GM18507 (cell line): ENCODE data around the gene UXS1.

Experiments
- DNase-seq: peaks from one replicate; pipeline ENCODE4 v3.0.0; 2011; ENCODE audit warnings: low read depth; ENCODE audit not compliant: insufficient read length; ENCODE audit errors: extremely low spot score
- FAIRE-seq: peaks from 2 replicates; lab custom pipeline; 2011; peaks lifted over from hg19 to GRCh38; lab: Jason Lieb, UNC

The UXS1 gene

DNA sequence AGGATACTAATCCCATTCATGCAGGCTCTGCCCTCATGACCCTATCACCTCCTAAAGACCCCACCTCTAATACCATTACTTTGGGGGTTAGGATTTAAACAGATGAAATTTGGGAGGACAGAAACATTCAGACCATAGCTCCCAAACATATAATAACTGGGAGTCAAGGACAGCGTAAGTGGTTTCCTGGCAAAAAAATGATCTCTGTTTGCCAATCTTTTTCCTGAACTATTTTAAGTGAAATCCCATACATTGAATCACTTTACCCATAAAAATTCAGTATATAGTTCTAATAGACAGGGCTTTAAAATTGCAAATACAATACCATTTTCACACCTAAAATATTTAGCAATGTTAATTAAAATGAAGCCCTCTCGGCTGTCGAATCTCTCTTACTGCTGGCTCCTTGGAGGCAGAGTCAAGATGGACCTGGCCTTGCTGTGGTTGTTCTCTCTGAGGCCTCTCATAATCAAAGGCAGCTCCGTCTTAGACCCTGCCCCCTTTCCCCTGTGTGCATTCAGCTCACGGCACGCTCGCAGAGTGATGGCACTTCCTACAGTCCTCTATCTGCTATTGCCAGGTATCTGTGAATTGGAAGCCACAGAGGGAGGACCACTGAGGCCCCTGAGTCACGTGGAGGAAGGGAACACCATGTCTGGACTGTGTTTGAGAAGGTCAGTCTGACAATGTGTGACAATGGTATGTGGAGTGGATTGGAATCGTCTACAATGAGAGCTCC, 132.3 kb downstream of the UXS1 start:
- DNase-seq: no peak

DNA sequence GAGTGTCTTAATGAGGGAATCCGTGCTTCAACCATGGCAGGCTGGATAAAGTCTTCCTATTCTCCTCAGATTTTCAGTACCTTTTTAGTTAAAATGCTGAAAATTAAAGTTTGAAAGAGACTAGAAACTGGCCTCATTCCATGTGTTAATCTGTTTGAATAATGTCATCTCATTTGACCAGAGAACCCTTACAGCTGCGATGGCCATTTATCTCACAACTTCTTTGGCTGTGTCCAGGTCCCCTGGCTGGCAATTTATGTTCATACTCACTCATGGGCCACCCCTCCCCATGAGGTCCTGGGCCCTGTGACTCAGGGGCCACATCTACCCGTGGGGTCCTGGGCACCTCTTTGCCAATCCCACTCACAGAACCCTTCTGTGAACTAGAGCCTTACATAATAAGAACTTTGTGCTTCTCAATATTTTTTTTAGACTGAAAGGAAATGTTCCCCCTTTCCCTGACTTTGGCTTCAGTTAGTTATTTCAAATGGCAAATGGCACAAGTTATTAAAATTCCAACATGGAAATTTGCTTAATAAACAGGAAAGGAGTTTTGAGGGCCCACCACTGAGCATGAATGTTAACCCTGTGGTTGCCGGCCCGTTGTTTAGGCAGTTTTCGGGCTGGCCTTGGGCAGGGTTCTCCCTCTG, 134.6 kb downstream of the UXS1 start:
- no peak for FAIRE-seq

More for the DNA sequence above, 132.3 kb downstream of the UXS1 start:
- no peak for FAIRE-seq

DNA sequence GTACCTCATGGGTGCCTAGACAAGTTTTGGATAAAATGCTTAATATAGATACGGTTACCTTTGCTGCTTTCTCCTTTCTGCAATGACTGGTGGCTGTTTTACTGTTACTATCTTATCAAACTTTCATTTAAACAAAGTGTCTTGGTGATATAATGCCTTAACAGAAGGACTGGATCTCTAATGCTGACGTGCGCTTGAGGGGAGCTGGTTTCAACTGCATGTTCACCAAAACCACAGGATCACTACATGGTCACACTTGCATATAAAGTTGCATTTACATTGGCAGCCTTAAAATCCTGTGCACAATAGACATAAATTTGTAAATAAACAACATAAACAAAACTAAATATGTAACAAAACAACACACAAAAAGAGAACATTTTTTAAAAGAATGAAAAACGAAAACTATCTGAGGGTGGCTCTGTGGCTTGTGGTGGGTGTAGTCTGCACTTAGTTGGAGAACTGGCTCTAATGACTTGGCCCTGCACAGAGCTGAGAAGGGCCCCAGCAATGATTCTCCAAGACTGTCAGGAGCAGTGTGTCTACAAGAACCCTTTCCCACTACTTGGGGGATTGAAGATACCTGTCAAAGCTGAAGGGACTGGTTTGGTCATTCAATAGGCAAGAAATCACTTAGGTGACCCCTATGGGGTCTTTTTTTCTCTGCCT, 135.5 kb downstream of the UXS1 start:
- FAIRE-seq: no peak

More for the DNA sequence above, 134.6 kb downstream of the UXS1 start:
- no peak for DNase-seq

DNA sequence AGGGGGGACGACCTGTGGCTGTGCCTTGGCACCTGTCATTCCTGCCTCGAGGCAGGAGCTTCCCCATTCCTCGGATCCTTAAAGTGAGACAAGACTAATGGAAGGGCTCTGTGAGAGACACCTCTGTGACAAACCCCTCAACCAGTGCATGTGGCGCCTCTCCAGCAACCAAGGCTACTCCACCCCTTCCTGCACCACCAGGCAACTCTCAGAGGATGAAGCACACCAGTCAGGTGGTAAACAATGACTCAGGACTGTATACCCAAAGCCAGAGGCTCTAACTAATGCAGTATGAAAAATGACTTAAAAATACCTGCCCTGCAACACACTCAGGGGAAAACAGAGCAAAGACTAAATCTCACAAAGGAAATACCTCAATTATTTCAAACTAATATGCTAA, 136.9 kb downstream of the UXS1 start:
- DNase-seq: no peak
- FAIRE-seq: no peak

More for the DNA sequence above, 135.5 kb downstream of the UXS1 start:
- DNase-seq: no peak

DNA sequence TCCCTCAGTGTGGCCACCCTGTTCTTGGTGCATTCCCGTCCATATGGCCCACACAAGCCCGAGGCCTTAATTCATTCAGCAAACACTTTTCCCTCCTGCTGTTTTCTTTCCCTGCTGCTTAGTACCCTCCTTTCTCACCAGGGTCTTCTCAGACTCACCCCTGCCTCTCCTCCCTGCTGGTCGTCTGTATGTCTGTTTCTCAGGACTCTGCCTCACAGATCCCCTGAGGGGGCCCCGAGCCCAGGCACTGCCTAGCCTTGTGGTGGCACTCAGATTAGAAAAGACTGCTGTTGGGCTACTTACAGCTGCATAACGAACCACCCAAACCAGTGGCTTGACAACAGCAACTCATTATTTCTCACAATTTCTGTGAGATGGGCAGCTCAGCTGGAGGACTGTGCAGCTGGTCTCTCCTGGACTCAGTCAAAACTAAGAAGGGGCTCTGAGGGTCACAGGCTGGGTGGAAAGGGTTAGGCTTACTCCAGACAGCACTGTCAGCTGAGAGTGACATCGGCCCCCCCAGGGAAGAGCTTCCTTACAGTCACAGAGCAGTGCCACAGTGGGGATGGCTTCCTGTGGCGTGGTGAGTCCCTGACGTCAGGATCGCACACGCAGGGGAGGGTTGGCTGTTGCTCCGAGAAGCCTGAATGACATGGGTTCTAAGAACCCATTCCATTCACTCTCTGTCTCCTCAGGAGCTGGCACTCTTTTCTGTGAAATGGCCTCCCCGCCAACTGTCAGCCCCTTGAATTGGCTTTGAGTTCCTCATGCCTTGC, 139.0 kb downstream of the UXS1 start:
- FAIRE-seq (no peak), DNase-seq (no peak)

DNA sequence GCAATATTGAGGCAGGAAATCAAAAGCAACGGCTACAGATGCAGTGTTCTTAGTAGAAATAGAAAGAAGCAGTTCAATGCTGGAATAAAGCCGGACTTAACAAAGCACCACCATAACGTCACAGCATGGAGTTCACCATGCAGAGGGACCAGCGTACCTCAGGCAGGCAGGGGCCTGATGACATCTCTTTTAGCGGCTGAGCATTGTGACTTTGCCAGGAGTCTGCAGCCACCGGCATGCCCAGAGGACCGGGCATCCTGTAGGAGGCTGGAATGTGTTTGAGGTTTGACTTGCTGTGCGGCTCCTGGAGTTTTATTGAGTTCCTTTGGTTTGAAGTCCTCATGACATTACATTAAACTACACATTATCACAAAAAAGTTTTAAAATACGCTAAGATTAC, 139.8 kb downstream of the UXS1 start:
- no peak for FAIRE-seq
- no peak for DNase-seq

DNA sequence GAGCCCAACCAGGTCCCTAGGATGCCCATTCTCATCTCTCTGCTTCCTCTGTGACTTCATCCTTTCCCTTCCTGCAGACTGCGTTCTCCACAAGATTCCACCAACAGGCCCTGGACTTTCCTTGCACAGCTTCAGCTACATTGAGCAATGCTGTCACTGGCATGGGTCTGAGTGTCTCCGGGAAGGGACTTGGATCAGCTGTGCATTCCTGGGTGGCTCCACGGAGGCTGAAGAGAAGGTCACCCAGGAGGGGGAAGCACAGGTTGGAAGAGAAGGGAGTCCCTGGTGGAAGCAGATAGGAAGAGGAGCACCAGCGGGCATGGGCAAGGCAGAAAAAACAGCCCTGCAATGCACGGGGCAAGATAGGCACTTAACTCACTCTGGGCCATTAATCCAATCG, 140.5 kb downstream of the UXS1 start:
- DNase-seq: no peak
- no peak for FAIRE-seq

DNA sequence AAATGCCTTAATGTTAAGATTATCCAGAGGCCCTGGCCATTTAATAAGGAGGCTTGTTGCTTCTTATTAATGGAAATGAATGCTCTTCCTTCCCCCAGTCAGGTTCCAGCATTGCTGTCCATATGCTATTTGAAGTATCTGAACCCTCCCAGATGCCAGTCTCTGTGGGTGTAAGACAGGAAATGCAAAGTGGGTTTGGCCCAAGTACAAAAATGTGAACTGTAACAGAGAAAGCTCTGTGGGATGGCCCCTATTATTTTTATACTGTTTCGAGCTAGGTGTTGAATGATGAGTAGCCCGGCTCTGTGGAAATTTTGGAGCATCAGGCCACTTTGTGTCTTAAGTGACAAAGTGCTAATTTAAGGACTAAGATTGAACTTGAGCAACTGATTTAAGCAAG, 141.0 kb downstream of the UXS1 start:
- FAIRE-seq: no peak
- no peak for DNase-seq

DNA sequence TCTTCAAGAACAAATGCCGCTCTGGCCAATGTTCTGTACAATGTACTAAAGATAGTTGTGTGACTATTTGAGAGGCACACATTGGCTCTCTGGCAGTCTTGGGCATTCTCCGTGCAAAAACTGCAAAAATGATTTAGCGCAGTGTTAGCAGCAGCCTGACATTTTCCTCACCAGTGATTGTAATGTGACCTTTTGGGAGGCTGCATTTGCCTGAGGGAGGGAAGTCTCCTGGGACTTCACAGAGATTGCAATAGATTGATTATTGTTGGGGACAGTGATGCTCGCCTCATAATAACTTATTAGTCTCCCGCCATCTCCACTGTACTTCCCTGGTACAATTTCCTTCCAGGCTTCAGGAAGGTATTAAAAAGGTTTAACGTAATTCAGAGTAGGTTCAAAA, 149.2 kb downstream of the UXS1 start:
- FAIRE-seq (no peak), DNase-seq (no peak)

DNA sequence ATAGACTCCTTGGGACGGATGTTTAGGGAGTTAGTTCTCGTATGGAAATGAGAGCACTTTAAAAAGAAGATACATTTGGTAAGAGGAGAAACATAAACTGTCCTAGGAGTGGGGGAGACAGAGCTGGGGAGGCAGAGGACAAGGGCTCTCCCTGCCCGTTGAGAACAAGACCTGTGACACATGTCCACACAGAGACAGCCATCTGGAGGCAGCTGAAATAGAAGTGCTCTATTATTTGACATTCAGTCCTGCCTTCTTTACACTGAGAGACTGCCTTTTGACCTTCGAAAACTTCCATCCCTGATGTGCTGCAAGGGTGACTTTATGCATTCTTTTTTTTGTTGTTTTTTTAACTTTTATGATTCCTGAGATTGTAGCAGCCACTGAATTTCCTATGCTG, 150.1 kb downstream of the UXS1 start:
- no peak for FAIRE-seq

More for the DNA sequence above, 150.1 kb downstream of the UXS1 start:
- no peak for DNase-seq
